ENCODE results near the gene ERC1.

DNA sequence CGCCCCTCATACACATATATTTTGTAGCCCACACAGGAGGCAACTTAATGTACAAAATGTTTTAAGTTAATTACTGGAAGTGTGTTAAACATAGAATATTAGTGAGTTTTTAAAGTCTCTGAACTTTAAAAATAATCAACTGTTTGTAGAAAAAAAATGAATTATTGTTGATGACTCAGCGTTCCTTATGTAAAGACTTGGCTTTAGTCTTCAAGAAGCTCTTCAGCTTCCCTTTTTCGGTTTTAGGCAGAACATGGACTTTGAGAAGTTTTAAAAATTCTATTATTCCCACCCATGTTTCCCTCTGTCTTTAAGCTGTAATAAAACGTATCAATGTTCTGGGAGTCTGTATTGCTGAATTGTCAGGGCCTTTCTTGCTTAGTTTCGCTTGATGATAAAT is 333.9 kb downstream of the ERC1 start:
- TF ChIP-seq, protein P1, sequence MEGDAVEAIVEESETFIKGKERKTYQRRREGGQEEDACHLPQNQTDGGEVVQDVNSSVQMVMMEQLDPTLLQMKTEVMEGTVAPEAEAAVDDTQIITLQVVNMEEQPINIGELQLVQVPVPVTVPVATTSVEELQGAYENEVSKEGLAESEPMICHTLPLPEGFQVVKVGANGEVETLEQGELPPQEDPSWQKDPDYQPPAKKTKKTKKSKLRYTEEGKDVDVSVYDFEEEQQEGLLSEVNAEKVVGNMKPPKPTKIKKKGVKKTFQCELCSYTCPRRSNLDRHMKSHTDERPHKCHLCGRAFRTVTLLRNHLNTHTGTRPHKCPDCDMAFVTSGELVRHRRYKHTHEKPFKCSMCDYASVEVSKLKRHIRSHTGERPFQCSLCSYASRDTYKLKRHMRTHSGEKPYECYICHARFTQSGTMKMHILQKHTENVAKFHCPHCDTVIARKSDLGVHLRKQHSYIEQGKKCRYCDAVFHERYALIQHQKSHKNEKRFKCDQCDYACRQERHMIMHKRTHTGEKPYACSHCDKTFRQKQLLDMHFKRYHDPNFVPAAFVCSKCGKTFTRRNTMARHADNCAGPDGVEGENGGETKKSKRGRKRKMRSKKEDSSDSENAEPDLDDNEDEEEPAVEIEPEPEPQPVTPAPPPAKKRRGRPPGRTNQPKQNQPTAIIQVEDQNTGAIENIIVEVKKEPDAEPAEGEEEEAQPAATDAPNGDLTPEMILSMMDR (IDR thresholded peaks at IDR 0.05) = no peak
- TF ChIP-seq EP300 (IDR thresholded peaks at IDR 0.05) (no peak), POLR2A (IDR thresholded peaks at IDR 0.05) (no peak)

All from tibial nerve (tissue), 4 donors.